HepG2 (cell line): ENCODE measurements around the gene TBC1D22A. TPM values are rescaled to one million over a fixed set of nuclear protein-coding genes. Genes with fewer than 3 reads are reported as not detected.

Source experiments
- ASH2L ChIP-seq: fragments of 300-600, 200-600 bp; sonication (generic); IDR thresholded peaks from 2 replicates; pipeline ENCODE4 v1.7.0; 2017; ENCODE audit warnings: low read depth, mild to moderate bottlenecking, moderate library complexity, mixed read lengths, low read length; ENCODE audit not compliant: insufficient read length
- ATF3 ChIP-seq: sonication (generic); formaldehyde crosslinking; IDR thresholded peaks from 2 replicates; pipeline ENCODE4 v1.4.0; 2020; ENCODE audit warnings: missing genetic modification reagents
- DBP ChIP-seq: sonication (generic); formaldehyde crosslinking; IDR thresholded peaks from 2 replicates; pipeline ENCODE4 v1.4.0; 2020; ENCODE audit warnings: missing genetic modification reagents; ENCODE audit errors: not compliant biosample characterization
- DRAP1 ChIP-seq: IDR thresholded peaks from 2 replicates; pipeline ENCODE4 v1.6.1; 2016; ENCODE audit warnings: missing genetic modification reagents, missing compliant biosample characterization
- ESRRA ChIP-seq: sonication (generic); formaldehyde crosslinking; IDR thresholded peaks from 2 replicates; pipeline ENCODE4 v1.5.1; 2020; ENCODE audit warnings: mild to moderate bottlenecking, low read depth, missing genetic modification reagents
- FOXO1 ChIP-seq: sonication (generic); formaldehyde crosslinking; IDR thresholded peaks from 2 replicates; pipeline ENCODE4 v1.4.0; 2020; ENCODE audit warnings: missing genetic modification reagents
- IKZF5 ChIP-seq: IDR thresholded peaks from 2 replicates; pipeline ENCODE4 v1.6.1; 2018; ENCODE audit warnings: missing genetic modification reagents, mild to moderate bottlenecking, missing compliant biosample characterization
- KDM5A ChIP-seq: fragments of 200-600 bp; sonication (generic); IDR thresholded peaks from 2 replicates; pipeline ENCODE4 v1.7.0; 2018; ENCODE audit warnings: antibody characterized with exemption, mild to moderate bottlenecking, low read length, borderline replicate concordance
- KLF15 ChIP-seq: sonication (generic); formaldehyde crosslinking; IDR thresholded peaks from 2 replicates; pipeline ENCODE4 v1.8.1; 2023; ENCODE audit warnings: borderline replicate concordance, mild to moderate bottlenecking, inconsistent platforms, missing genetic modification reagents, mixed read lengths
- KLF16 ChIP-seq, 2 experiments: sonication (generic) in 1 of 2; formaldehyde crosslinking in 1 of 2; IDR thresholded peaks; 2 replicates each; pipeline versions ENCODE4 v1.6.1 to v1.8.0; 2016 to 2023; ENCODE audit warnings: missing genetic modification reagents in 2 of 2, missing compliant biosample characterization in 1 of 2
- MED1 ChIP-seq: sonication (generic); formaldehyde crosslinking; IDR thresholded peaks from 2 replicates; pipeline ENCODE4 v1.4.0; 2020; ENCODE audit warnings: missing genetic modification reagents
- MIER3 ChIP-seq: IDR thresholded peaks from 2 replicates; pipeline ENCODE4 v1.6.1; 2016; ENCODE audit warnings: missing compliant biosample characterization, borderline replicate concordance
- MXD4 ChIP-seq: IDR thresholded peaks from 2 replicates; pipeline ENCODE4 v1.6.1; 2016; ENCODE audit warnings: mild to moderate bottlenecking, missing biosample characterization, missing genetic modification reagents
- MYC ChIP-seq: sonication (generic); formaldehyde crosslinking; IDR thresholded peaks from 2 replicates; pipeline ENCODE4 v1.9.0; 2021; ENCODE audit warnings: missing genetic modification reagents, borderline replicate concordance
- NFKB2 ChIP-seq: sonication (generic); formaldehyde crosslinking; IDR thresholded peaks from 2 replicates; pipeline ENCODE4 v1.4.0; 2020; ENCODE audit warnings: missing genetic modification reagents, borderline replicate concordance
- PHF20 ChIP-seq: sonication (generic); formaldehyde crosslinking; IDR thresholded peaks from 2 replicates; pipeline ENCODE4 v1.5.0; 2020; ENCODE audit warnings: mild to moderate bottlenecking, missing genetic modification reagents
- POLR2AphosphoS5 ChIP-seq: IDR thresholded peaks from 2 replicates; pipeline ENCODE4 v1.6.1; 2012; ENCODE audit warnings: low read depth, low read length
- RFXANK ChIP-seq: IDR thresholded peaks from 2 replicates; pipeline ENCODE4 v1.6.1; 2016
- RXRB ChIP-seq: IDR thresholded peaks from 2 replicates; pipeline ENCODE4 v1.6.1; 2016; ENCODE audit warnings: borderline replicate concordance, missing genetic modification reagents, missing compliant biosample characterization
- SETDB1 ChIP-seq: sonication (generic); formaldehyde crosslinking; IDR thresholded peaks from 2 replicates; pipeline ENCODE4 v1.5.1; 2020; ENCODE audit warnings: missing genetic modification reagents, mild to moderate bottlenecking, borderline replicate concordance
- SMYD3 ChIP-seq: sonication (generic); formaldehyde crosslinking; IDR thresholded peaks from 2 replicates; pipeline ENCODE4 v1.8.1; 2023; ENCODE audit warnings: mild to moderate bottlenecking, missing genetic modification reagents
- SP4 ChIP-seq: sonication (generic); formaldehyde crosslinking; IDR thresholded peaks from 2 replicates; pipeline ENCODE4 v1.8.1; 2023; ENCODE audit warnings: mild to moderate bottlenecking, missing genetic modification reagents
- SUZ12 ChIP-seq: fragments of 150-350 bp; IDR thresholded peaks from 2 replicates; pipeline ENCODE4 v1.6.1; 2014; ENCODE audit warnings: low read depth, low read length
- THAP11 ChIP-seq: IDR thresholded peaks from 2 replicates; pipeline ENCODE4 v1.6.1; 2016; ENCODE audit warnings: missing biosample characterization, missing genetic modification reagents
- TSC22D2 ChIP-seq: sonication (generic); formaldehyde crosslinking; IDR thresholded peaks from 2 replicates; pipeline ENCODE4 v1.5.1; 2020; ENCODE audit warnings: missing genetic modification reagents, mild to moderate bottlenecking, borderline replicate concordance
- XBP1 ChIP-seq: sonication (generic); formaldehyde crosslinking; IDR thresholded peaks from 2 replicates; pipeline ENCODE4 v1.5.0; 2020; ENCODE audit warnings: missing genetic modification reagents
- ZNF180 ChIP-seq: sonication (generic); formaldehyde crosslinking; IDR thresholded peaks from 2 replicates; pipeline ENCODE4 v1.4.0; 2020; ENCODE audit warnings: low read depth, missing genetic modification reagents, borderline replicate concordance
- ZNF546 ChIP-seq: sonication (generic); formaldehyde crosslinking; conservative IDR thresholded peaks from 2 replicates; pipeline ENCODE4 v1.8.1; 2023; ENCODE audit warnings: mild to moderate bottlenecking, missing genetic modification reagents
- ZNF746 ChIP-seq: sonication (generic); formaldehyde crosslinking; IDR thresholded peaks from 2 replicates; pipeline ENCODE4 v1.8.0; 2022; ENCODE audit warnings: mild to moderate bottlenecking, missing genetic modification reagents
- ZNF891 ChIP-seq: sonication (generic); formaldehyde crosslinking; IDR thresholded peaks from 2 replicates; pipeline ENCODE4 v1.5.0; 2020; ENCODE audit warnings: mild to moderate bottlenecking, missing genetic modification reagents
- ZSCAN25 ChIP-seq: sonication (generic); formaldehyde crosslinking; IDR thresholded peaks from 2 replicates; pipeline ENCODE4 v1.8.0; 2022; ENCODE audit warnings: mild to moderate bottlenecking, missing genetic modification reagents
- polyA plus RNA-seq, 8 experiments: library from polyadenylated mRNA; depleted of rRNA in 3 of 8; stranded (reverse) in 7 of 8; unstranded in 1 of 8; fragments of >200 nt; fragmentation: Illumina TruSeq in 4 of 8; extraction: Trizol in 4 of 8; gene quantifications; 2 replicates each; pipeline versions ENCODE4 v1.2.1 to v1.2.3, GENCODE V29; 2011 to 2016; ENCODE audit warnings: low read depth in 4 of 8, missing spikeins in 1 of 8, mixed read lengths in 1 of 8; ENCODE audit not compliant: insufficient read depth in 1 of 8
- total RNA-seq, 5 experiments: library from RNA; depleted of rRNA; stranded (reverse); fragments of >200 nt; fragmentation: Illumina TruSeq; extraction: Trizol; gene quantifications; 2 replicates each; pipeline ENCODE4 v1.2.3, GENCODE V29; 2016; ENCODE audit warnings: low read depth in 1 of 5

TBC1D22A gene
- total and polyA plus RNA-seq, 2 of the 13 experiments (the other 11 are each of a cell fraction or from before 2014, with no cell fraction given), result 17.3 to 18.0 TPM

GRCh38 chr22:46758867-46759290 lies 3.6 kb upstream of the TBC1D22A start (continued):
- TF ChIP-seq ZNF546 (no peak), DRAP1 (CRISPR knock-in tag) (peak; percentile 43; the same call in 1 of the 2 replicates), ATF3 (0 out of 2 replicates have a peak, but pooled peaks have one; percentile 4), MIER3 (CRISPR knock-in tag) (0 out of 2 replicates have a peak, but pooled peaks have one; percentile 44), XBP1 (no peak), MYC (no peak), KLF15 (no peak), RXRB (peak; percentile 59; the same call in 1 of the 2 replicates), SETDB1 (CRISPR knock-in tag) (no peak), MXD4 (CRISPR knock-in tag) (no peak), NFKB2 (CRISPR knock-in tag) (no peak), KLF16 (CRISPR knock-in tag; IDR thresholded peaks at IDR 0.05) (peak in 1 of 2 experiments; percentile 45; a peak in 1 of 4 replicates), PHF20 (CRISPR knock-in tag) (no peak), ESRRA (CRISPR knock-in tag) (peak; percentile 99), POLR2AphosphoS5 (0 out of 2 replicates have a peak, but pooled peaks have one; percentile 36), TSC22D2 (CRISPR knock-in tag) (0 out of 2 replicates have a peak, but pooled peaks have one; percentile 33), RFXANK (CRISPR knock-in tag) (no peak), SP4 (CRISPR knock-in tag) (no peak), ZSCAN25 (CRISPR knock-in tag) (peak; percentile 83), IKZF5 (CRISPR knock-in tag) (0 out of 2 replicates have a peak, but pooled peaks have one; percentile 53), ZNF180 (CRISPR knock-in tag) (no peak), SUZ12 (no peak), SMYD3 (CRISPR knock-in tag) (peak; percentile 34; the same call in 1 of the 2 replicates), MED1 (CRISPR knock-in tag) (peak; percentile 69), KDM5A (no peak), ASH2L (peak; percentile 71), DBP (no peak), ZNF746 (CRISPR knock-in tag) (no peak), FOXO1 (CRISPR knock-in tag) (peak; percentile 22; the same call in 1 of the 2 replicates), ZNF891 (CRISPR knock-in tag) (no peak), THAP11 (CRISPR knock-in tag) (0 out of 2 replicates have a peak, but pooled peaks have one; percentile 34)
